Eye (tissue), 1 donor: ENCODE data around the gene RNF224.

Source experiments
- DNase-seq: peaks from one replicate; pipeline ENCODE4 v3.0.0-alpha.2; 2015

RNF224 gene

DNA sequence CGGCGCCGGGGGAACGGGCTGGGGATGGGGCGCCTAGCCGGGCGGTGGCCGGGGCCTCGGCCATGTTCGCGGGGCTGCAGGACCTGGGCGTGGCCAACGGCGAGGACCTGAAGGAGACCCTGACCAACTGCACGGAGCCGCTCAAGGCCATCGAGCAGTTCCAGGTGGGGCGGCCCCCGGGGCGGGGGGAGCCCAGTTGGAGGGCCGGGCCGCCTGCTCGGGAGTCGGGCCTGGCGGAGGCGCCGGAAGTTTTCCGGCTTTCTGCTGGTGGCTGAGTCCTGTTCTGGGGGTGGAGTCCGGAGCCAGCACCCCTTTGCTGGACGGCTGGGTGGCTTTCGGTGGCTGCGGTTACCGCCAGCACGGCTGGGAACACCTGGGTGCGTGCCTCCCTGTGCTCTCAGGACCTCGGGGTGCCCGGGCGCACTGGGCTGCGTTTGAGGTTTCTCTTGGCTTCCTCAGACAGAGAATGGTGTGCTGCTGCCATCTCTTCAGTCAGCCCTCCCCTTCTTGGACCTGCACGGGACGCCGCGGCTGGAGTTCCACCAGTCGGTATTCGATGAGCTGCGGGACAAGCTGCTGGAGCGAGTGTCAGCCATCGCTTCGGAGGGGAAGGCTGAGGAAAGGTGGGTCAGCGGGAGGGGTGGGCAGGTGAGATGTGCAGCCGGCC lies 28.3 kb downstream of the RNF224 start:
- no peak for DNase-seq

- DNase-seq, result no peak
Observed at GRCh38 chr9:137256362-137256761, 29.1 kb downstream of the RNF224 start.

GRCh38 chr9:137256856-137257255 lies 29.6 kb downstream of the RNF224 start:
- DNase-seq, result no peak

- DNase-seq, result peak; percentile 42
Observed at GRCh38 chr9:137262173-137262908, 35.0 kb downstream of the RNF224 start.

DNA sequence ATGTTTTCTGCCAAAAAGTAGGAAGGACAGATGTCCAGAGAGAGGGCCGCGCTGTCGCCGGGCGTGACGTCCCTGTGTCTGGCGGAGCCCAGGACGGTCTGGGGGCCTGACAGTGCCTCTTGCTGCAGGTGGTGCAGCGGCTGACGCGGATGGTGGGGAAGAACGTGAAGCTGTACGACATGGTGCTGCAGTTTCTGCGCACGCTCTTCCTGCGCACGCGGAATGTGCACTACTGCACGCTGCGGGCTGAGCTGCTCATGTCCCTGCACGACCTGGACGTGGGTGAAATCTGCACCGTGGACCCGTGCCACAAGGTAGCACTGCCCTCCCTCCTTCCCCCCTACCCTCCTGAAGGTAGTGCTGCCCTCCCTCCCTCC lies 35.6 kb downstream of the RNF224 start:
- DNase-seq, result no peak

DNA sequence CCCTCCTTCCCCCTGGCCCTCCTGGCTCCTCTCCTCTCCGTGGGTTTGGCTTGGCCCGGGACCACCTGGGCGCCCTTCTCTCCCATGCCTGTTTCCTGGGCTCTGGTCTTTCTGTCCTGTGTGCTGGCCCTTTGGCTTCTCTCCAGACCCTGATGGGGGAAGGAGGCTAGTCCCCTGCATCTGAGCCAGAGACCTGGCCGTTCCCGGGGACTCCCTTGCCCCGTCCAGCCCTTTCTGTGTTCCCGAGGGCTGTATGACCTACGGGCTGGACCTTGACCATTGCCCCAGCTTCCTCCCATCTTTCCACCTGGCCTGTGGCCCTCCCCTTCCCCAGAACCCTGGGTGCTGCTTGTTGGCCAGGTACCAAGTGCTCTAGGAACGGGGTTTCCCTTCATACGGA lies 36.2 kb downstream of the RNF224 start:
- no peak for DNase-seq

GRCh38 chr9:137264067-137264466 lies 36.8 kb downstream of the RNF224 start:
- no peak for DNase-seq

DNA sequence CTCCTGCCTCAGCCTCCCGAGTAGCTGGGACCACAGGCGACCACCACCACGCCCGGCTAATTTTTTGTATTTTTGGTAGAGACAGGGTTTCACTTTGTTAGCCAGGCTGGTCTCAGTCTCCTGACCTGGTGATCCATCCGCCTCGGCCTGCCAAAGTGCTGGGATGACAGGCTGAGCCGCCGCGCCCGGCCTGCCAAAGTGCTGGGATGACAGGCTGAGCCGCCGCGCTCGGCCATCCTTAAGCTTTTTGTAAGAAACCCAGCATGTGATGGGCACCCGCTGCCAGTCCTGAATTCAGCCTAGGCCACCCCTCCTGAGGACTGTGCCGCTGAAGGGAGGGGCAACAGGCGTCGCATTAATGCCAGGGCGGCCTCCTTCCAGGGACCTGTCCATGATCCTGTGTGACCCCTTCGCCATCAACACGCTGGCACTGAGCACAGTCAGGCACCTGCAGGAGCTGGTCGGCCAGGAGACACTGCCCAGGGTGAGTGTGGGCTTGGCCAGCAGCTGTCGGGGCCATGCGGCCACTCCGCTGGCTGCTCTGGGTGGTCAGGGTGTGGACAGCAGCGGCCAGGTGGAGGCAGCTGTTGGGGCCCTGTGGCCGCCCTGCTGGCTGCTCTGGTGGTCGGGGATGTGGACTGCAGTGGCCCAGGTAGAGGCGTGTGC lies 38.3 kb downstream of the RNF224 start:
- no peak for DNase-seq

- DNase-seq, result no peak
Observed at GRCh38 chr9:137266162-137266527, 38.8 kb downstream of the RNF224 start.

- DNase-seq, result no peak
Observed at GRCh38 chr9:137266585-137267453, 39.5 kb downstream of the RNF224 start.

GRCh38 chr9:137267933-137268355 lies 40.6 kb downstream of the RNF224 start:
- no peak for DNase-seq

DNA sequence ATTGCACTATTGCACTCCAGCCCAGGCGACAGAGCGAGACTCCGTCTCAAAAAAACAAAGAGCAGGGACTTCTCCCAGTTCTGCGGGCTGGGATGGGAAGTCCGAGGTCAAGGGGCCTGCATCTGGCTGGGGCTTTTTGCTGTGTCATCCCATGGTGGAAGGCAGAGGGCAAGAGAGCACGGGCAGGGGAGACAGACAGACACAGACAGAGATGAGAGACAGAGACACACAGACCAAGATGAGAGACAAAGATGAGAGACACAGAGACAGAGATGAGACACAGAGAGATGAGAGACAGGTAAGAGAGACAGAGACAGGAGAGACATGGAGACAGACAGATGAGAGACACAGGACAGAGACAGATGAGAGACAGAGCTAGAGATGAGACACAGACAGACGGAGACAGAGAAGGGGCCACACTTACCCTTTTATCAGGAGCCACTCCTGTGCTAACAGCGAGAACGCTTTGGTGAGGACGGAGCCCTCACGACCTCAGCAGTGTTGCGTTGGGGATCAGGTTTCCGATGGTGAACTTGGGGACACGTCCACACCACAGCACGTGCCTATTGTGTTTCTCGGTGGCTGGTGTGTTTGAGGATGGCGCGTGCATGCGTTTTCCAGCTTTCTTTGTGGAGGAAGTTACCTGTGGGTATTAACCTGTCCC lies 41.4 kb downstream of the RNF224 start:
- DNase-seq, result no peak

DNA sequence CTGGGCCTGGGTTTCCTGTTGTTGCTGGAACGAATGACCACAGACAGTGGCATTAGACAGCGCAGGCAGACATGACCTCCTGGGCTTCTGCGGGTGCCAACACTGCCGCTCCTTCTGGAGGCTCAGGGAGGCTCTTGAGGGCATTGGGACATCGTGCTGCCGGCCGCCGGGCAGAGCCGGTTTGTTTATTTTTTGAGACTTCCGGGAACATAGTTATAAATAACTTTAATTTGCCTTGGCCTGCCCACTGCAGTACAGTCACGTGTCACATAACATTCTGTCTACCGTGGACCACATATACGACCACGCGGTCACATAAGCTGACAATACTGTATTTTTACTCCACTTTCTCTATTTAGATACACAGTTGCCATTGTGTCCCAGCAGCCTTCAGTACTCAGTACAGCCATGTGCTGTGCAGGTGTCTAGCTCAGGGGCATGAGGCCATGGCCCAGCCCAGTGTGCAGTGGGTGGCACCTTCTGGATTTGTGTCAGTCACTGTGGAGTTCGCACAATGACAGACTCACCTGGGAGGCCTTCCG lies 42.0 kb downstream of the RNF224 start:
- no peak for DNase-seq

GRCh38 chr9:137270929-137271695 lies 43.8 kb downstream of the RNF224 start:
- no peak for DNase-seq

DNA sequence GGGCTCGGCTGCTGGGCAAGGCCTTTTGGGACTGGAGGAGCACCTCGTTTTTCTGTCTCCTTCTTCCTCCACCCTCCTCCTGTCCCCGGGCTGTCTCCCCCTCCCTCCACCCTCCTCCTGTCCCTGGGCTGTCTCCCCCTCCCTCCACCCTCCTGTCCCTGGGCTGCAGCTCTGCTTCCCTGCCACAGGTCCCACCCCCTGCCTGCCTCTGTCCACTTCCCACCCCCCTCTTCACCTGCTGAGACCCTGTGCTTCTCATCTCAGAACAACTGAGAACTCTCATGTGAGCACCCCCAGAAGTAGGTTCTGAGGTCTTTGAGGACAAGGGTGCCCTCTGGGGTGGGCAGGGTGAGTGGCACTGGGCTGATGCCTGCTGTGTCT lies 44.4 kb downstream of the RNF224 start:
- no peak for DNase-seq

DNA sequence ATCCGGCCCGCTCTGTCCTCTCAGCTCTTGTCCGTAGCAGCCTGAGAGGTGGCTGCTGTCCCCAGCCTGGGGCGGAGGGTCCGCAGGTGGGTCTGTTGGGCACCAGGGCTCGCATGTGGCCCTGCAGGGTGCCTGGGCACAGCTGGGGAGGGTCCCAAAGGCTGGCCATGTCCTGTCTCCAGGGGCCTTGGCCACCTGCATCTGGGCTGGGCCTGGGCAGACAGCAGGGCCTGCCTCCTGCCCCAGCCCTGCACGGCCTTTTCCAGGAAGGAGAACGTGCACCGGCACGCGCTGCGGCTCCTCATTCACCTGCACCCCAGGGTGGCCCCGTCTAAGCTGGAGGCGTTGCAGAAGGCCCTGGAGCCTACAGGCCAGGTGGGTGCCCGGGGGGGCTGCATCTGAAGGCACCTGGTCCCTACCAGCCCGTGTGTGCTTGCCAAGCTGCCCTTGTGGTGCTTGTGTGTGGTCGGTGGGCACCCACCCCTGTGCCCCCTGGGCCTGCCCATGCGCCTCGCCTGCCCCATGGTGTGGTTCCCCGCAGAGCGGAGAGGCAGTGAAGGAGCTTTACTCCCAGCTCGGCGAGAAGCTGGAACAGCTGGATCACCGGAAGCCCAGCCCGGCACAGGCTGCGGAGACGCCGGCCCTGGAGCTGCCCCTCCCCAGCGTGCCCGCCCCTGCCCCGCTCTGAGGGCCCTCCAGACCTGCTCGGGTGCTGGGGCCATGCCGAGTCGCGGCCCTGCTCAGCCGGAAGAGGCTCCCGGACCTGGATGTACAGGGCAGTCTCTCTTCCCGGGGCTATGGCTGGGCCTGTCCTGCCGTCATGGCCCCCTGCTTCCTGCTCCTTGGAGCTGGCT lies 45.2 kb downstream of the RNF224 start:
- no peak for DNase-seq

- DNase-seq, result no peak
Observed at GRCh38 chr9:137273095-137273490, 45.8 kb downstream of the RNF224 start.

GRCh38 chr9:137273611-137274320 lies 46.5 kb downstream of the RNF224 start:
- DNase-seq, result no peak

DNA sequence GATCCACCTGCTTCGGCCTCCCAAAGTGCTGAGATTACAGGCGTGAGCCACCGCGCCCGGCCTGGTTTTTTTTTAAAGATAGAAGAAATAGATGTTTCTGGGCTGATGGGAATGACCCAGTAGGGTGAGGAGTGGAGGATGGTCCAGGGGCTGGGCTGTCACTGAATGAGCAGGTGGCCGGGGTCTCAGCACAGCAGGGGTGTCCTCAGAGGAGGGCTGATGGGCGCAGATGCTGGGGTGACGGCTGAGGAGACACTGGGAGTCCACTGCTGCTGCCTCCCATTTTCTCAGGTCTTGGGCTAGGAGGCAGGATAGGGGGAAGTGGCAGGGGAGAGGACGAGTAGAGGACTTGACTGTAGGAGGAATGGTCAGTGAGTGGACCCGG lies 47.9 kb downstream of the RNF224 start:
- DNase-seq, result no peak
